Gastrocnemius medialis (tissue), 4 donors: ENCODE data around the gene MKLN1.

Experiments used
- POLR2A ChIP-seq, 2 donors: fragments of 450-650 bp; IDR thresholded peaks; one replicate each; pipeline ENCODE4 v1.6.1; 2017; ENCODE audit warnings: antibody characterized with exemption in 2 of 2, mild to moderate bottlenecking in 2 of 2, moderate library complexity in 2 of 2
- TF ChIP-seq, protein P1 (sequence below), 5 experiments: fragments of 450-650 bp in 3 of 5; fragments of 200-600 bp in 2 of 5; sonication (generic) in 2 of 5; IDR thresholded peaks in 4 of 5; conservative IDR thresholded peaks in 1 of 5; 1 replicate in 4 of 5; 2 replicates in 1 of 5; pipeline ENCODE4 v1.5.1; 2016 to 2019; ENCODE audit warnings: antibody characterized with exemption in 5 of 5, mild to moderate bottlenecking in 3 of 5, moderate library complexity in 3 of 5

DNA sequence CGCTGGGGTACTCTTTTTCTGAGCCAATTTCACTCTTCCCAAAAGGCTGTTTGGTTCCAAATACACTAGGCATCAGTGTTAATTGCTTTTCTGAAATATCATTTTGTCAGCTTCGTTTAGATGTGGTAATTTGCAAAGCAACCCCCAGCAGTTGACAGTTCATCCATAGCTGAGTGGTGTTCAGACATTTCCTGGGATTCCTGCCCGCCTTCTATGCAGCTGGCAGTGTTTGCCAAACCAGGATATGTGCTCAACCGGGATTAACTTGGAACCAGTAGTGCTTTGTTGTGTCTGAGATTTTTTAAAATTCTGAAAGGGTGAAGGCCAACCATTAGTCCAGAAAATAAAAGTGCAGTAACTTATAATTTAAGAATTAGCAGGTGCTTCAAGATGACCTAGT, 25.2 kb upstream of the MKLN1 start:
- TF ChIP-seq, protein P1, sequence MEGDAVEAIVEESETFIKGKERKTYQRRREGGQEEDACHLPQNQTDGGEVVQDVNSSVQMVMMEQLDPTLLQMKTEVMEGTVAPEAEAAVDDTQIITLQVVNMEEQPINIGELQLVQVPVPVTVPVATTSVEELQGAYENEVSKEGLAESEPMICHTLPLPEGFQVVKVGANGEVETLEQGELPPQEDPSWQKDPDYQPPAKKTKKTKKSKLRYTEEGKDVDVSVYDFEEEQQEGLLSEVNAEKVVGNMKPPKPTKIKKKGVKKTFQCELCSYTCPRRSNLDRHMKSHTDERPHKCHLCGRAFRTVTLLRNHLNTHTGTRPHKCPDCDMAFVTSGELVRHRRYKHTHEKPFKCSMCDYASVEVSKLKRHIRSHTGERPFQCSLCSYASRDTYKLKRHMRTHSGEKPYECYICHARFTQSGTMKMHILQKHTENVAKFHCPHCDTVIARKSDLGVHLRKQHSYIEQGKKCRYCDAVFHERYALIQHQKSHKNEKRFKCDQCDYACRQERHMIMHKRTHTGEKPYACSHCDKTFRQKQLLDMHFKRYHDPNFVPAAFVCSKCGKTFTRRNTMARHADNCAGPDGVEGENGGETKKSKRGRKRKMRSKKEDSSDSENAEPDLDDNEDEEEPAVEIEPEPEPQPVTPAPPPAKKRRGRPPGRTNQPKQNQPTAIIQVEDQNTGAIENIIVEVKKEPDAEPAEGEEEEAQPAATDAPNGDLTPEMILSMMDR (IDR thresholded peaks at IDR 0.05 in 4 of 5, conservative IDR thresholded peaks at IDR 0.05 in 1 of 5) = no peak
- TF ChIP-seq POLR2A (IDR thresholded peaks at IDR 0.05) = no peak
